ENCODE measurements around the gene TGFBR3L. TPM values are rescaled to one million over a fixed set of nuclear protein-coding genes. Genes with fewer than 3 reads are reported as not detected.
A peak's percentile ranks its signal among the peaks of the same experiment; 100 is the strongest.
"Not testable (repeated sequence)": the region's sequence is repeated elsewhere in the genome, so short reads cannot be mapped to it uniquely, and the experiment has no call there.

TGFBR3L gene
- total RNA-seq, 1 donor from 2014 or later = 1.2 TPM

- Mint-ChIP-seq H3K4me3 (peak overlapping the region; percentile 47), H3K36me3 (peaks cover 14% of the 10 kb centered on the region), H3K27ac (no peak overlapping the region), H3K9me3 (no peaks in the 10 kb centered on the region), H3K4me1 (peaks cover 15% of the 10 kb centered on the region), H3K27me3 (ENCODE audit: low read depth) (peaks cover 52% of the 10 kb centered on the region)
- DNase-seq (ENCODE audit: low spot score in 2 of 2, unreplicated experiment in 2 of 2) = no peak
- TF ChIP-seq, protein P1, sequence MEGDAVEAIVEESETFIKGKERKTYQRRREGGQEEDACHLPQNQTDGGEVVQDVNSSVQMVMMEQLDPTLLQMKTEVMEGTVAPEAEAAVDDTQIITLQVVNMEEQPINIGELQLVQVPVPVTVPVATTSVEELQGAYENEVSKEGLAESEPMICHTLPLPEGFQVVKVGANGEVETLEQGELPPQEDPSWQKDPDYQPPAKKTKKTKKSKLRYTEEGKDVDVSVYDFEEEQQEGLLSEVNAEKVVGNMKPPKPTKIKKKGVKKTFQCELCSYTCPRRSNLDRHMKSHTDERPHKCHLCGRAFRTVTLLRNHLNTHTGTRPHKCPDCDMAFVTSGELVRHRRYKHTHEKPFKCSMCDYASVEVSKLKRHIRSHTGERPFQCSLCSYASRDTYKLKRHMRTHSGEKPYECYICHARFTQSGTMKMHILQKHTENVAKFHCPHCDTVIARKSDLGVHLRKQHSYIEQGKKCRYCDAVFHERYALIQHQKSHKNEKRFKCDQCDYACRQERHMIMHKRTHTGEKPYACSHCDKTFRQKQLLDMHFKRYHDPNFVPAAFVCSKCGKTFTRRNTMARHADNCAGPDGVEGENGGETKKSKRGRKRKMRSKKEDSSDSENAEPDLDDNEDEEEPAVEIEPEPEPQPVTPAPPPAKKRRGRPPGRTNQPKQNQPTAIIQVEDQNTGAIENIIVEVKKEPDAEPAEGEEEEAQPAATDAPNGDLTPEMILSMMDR (IDR thresholded peaks at IDR 0.05; ENCODE audit: unreplicated experiment) = no peak
Observed at GRCh38 chr19:7915250-7916102, 846 bp downstream of the TGFBR3L start.

DNA sequence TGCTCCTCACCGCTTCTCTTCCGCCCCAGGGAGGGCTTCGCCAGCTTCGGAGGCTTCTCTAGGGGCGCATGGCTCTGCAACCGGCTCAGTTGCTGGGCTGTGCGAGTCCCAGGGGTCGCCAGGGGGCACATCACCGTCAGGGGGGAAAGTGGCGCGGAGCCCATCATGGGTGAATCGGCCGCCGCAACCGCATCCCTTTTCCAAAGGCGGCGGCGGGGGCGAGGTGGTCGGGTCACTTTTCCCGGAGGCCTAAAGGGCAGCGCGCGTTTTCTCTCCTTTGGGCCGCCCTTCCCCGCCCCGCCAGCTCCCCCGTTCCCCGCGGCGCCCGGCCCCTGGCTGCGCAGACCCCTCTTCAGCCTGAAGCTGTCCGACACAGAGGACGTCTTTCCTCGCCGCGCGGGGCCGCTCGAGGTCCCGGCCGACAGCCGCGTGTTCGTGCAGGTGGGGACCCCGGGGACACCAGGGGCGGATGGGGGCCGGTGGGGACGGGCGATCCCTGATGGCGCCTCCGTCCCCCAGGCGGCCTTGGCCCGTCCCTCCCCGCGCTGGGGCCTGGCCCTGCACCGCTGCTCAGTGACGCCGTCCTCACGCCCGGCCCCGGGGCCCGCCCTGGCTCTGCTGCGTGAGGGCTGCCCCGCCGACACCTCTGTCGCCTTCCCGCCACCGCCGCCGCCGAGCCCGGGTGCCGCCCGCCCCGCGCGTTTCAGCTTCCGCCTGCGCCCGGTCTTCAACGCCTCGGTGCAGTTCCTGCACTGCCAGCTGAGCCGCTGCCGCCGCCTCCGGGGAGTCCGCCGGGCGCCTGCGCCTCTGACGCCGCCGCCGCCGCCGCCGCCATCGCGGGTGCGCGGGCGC, 1.7 kb downstream of the TGFBR3L start:
- Mint-ChIP-seq H3K27me3 (ENCODE audit: low read depth) (peaks cover 52% of the 10 kb centered on the region), H3K36me3 (peaks cover 9% of the 10 kb centered on the region), H3K4me3 (peak overlapping the region; percentile 34), H3K4me1 (peaks cover 20% of the 10 kb centered on the region), H3K27ac (no peak overlapping the region), H3K9me3 (no peaks in the 10 kb centered on the region)
- DNase-seq (ENCODE audit: low spot score in 2 of 2, unreplicated experiment in 2 of 2) = peak; percentile 26 to 51
- TF ChIP-seq, protein P1 (IDR thresholded peaks at IDR 0.05; ENCODE audit: unreplicated experiment) = no peak

GRCh38 chr19:7916955-7917266, 2.3 kb downstream of the TGFBR3L start:
- H3K27me3 Mint-ChIP-seq (ENCODE audit: low read depth) = peaks cover 52% of the 10 kb centered on the region
- peaks cover 7% of the 10 kb centered on the region for H3K36me3 Mint-ChIP-seq
- no peak for DNase-seq (ENCODE audit: low spot score in 2 of 2, unreplicated experiment in 2 of 2)
- no peaks in the 10 kb centered on the region for H3K9me3 Mint-ChIP-seq
- peak overlapping the region; percentile 61 for H3K4me3 Mint-ChIP-seq
- H3K27ac Mint-ChIP-seq = no peak overlapping the region
- TF ChIP-seq, protein P1 (IDR thresholded peaks at IDR 0.05; ENCODE audit: unreplicated experiment) = no peak
- H3K4me1 Mint-ChIP-seq = peaks cover 22% of the 10 kb centered on the region

DNA sequence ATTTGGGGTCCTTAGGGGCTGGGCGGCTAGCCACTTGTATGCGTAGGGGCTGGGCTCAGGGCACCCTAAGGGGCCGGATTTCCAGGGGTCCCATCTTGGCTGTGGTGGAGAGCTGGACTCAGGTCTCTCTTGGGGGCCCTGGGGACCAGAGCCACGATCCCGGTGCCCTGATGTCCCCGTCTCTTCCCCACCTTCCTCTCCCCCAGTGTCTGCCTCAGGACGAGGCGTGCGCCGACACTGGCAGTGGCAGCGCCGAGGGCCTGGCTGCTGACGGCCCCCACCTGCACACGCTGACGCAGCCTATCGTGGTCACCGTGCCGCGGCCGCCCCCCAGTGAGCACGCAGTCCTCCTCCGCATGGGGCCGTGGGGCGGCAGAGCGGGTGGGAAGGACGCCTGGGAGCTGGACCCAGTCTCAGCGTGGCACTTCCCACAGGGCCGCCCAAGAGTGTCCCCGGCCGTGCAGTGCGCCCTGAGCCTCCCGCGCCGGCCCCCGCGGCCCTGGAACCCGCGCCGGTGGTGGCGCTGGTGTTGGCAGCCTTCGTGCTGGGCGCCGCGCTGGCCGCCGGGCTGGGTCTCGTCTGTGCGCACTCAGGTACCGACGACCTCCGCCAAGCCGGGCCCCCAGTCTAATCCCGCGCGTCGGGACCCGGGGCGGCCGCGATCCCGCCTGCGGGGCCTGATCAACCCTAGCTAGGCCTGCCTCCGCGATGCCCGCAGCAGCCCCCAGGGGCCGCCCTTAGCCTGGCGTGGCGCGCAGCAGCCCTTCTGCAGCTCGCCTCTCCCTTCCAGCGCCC, 2.8 kb downstream of the TGFBR3L start:
- Mint-ChIP-seq H3K4me1 (peaks cover 22% of the 10 kb centered on the region), H3K9me3 (no peaks in the 10 kb centered on the region), H3K27ac (no peak overlapping the region), H3K27me3 (ENCODE audit: low read depth) (peaks cover 52% of the 10 kb centered on the region), H3K4me3 (peak overlapping the region; percentile 61), H3K36me3 (peaks cover 5% of the 10 kb centered on the region)
- peak; percentile 38 to 70 for DNase-seq (ENCODE audit: low spot score in 2 of 2, unreplicated experiment in 2 of 2)
- TF ChIP-seq, protein P1 (IDR thresholded peaks at IDR 0.05; ENCODE audit: unreplicated experiment) = no peak

DNA sequence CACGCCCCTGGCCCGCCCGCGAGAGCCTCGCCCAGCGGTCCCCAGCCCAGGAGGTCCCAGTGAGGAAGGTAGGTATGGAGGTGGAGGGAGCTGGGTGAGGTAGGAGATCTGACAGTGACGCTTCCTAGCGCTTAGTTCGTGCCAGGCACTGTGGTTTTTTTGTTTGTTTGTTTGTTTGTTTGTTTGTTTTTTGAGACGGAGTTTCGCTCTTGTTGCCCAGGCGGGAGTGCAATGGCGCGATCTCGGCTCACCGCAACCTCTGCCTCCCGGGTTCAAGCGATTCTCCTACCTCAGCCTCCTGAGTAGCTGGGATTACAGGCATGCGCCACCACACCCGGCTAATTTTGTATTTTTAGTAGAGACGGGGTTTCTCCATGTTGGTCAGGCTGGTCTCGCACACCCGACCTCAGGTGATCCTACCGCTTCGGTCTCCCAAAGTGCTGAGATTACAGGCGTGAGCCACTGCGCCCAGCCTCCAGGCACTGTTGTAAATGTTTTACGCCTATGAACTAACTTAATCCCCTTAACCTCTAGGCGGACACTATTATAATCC, 3.5 kb downstream of the TGFBR3L start:
- Mint-ChIP-seq H3K27me3 (ENCODE audit: low read depth) (peaks cover 50% of the 10 kb centered on the region), H3K4me3 (peak overlapping the region; percentile 43), H3K4me1 (peaks cover 23% of the 10 kb centered on the region)
- H3K36me3 Mint-ChIP-seq; H3K9me3 Mint-ChIP-seq; DNase-seq (ENCODE audit: low spot score in 2 of 2, unreplicated experiment in 2 of 2); H3K27ac Mint-ChIP-seq: not testable (repeated sequence)

Measured in mesothelial cell of epicardium (in vitro differentiated cells).